Right lobe of liver (tissue), 6 donors: ENCODE data around the gene RABL6. TPM values are rescaled to one million over a fixed set of nuclear protein-coding genes. Genes with fewer than 3 reads are reported as not detected.

Source experiments
- ATAC-seq, 4 donors: fragments of 200-7000 bp; cut with Tn5 transposase; one replicate each; pipeline ENCODE4 v1.9.1; 2020; ENCODE audit warnings: mild to moderate bottlenecking in 4 of 4, moderate library complexity in 4 of 4
- DNase-seq, 3 donors: peaks; one replicate each; pipeline ENCODE4 v3.0.0-alpha.2; 2020
- H3K27ac ChIP-seq, 3 donors: fragments of 200-600 bp; one replicate each; pipeline ENCODE4 v1.8.0; 2022
- H3K27me3 ChIP-seq, 2 donors: fragments of 200-600 bp; one replicate each; pipeline ENCODE4 v1.8.0; 2022
- H3K36me3 ChIP-seq, 4 donors: fragments of 200-600 bp; sonication (generic) in 1 of 4; one replicate each; pipeline versions ENCODE4 v1.5.1 to v1.8.0; 2017 to 2022; ENCODE audit warnings: control low read depth in 1 of 4
- H3K4me1 ChIP-seq, 4 donors: fragments of 200-600 bp; sonication (generic) in 1 of 4; one replicate each; pipeline versions ENCODE4 v1.5.1 to v1.8.0; 2017 to 2022; ENCODE audit warnings: control low read depth in 1 of 4
- H3K4me3 ChIP-seq, 3 donors: fragments of 200-600 bp; one replicate each; pipeline ENCODE4 v1.8.0; 2022
- H3K9me3 ChIP-seq, 4 donors: fragments of 200-600 bp; sonication (generic) in 1 of 4; one replicate each; pipeline versions ENCODE4 v1.5.1 to v1.8.0; 2017 to 2022; ENCODE audit warnings: control low read depth in 1 of 4
- CTCF ChIP-seq, 4 donors: fragments of 200-600 bp in 3 of 4; fragments of 450-650 bp in 1 of 4; IDR thresholded peaks; one replicate each; pipeline versions ENCODE4 v1.5.1 to v1.8.0; 2016 to 2022; ENCODE audit warnings: antibody characterized with exemption in 4 of 4, mild to moderate bottlenecking in 2 of 4
- POLR2A ChIP-seq: fragments of 450-650 bp; IDR thresholded peaks from one replicate; pipeline ENCODE4 v1.6.1; 2017; ENCODE audit warnings: antibody characterized with exemption, mild to moderate bottlenecking
- WGBS: methylation state at CpG from one replicate; pipeline ENCODE4 v1.1.6; 2018; ENCODE audit warnings: low coverage, low lambda C conversion rate; ENCODE audit not compliant: insufficient coverage; ENCODE audit errors: missing lambda C conversion rate; 5-methylcytosine and 5-hydroxymethylcytosine counted together
- intact Hi-C, 2 donors: fragments of 100-400 bp; cut with DNase I; formaldehyde crosslinking; loops; one replicate each; pipeline versions ENCODE4 v1.11.2 to v1.14.1; 2022
- total RNA-seq, 6 experiments: library from RNA; depleted of rRNA in 2 of 6; stranded (reverse); fragments of >200 nt in 2 of 6; fragmentation: NEBNext Ultra II Directional in 3 of 6; extraction: Animal tissue kit (Norgen Biotek cat#: 25700) in 3 of 6; gene quantifications; one replicate each; pipeline versions ENCODE4 v1.1.0 to v1.2.4, GENCODE V29; 2016 to 2023
- donor health status: DM: no; HTN: yes; CAD: no.
- donor health status: DM: no; HTN: no; CAD: no.
- donor health status: DM: no; HTN: no; CAD: no.
- donor health status: DM: no; HTN: yes; CAD: no.
- donor health status: DM: no; HTN: yes; CAD: no.

The RABL6 gene
- total RNA-seq, 6 experiments from 2014 or later, result 8.0 to 14.8 (median 12.4) TPM

DNA sequence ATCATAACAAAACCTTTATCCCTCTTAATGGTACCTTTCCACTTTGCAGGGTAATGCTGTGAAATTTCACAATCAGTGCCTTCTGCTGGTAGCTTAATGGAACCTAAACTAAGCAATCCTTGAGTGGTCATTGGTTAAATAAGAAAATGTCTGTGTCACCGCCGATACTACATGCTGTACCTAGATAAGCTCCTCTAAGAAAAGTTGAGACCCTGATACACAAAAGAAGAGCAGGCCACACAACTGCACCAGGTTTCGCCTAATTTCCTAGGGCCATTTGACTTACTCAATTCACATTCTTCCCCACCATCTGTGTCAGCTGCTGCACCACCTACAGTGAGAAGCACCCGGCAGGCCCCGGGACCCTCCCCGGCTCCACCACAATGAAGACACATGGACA, 67.4 kb downstream of the RABL6 start:
- Histone ChIP-seq H3K4me1 (no peaks in the 10 kb centered on the region), H3K36me3 (no peaks in the 10 kb centered on the region), H3K4me3 (no peak overlapping the region), H3K9me3 (no peaks in the 10 kb centered on the region), H3K27me3 (no peaks in the 10 kb centered on the region), H3K27ac (no peak overlapping the region)
- intact Hi-C loops, result no loop called here
- DNase-seq (no peak), ATAC-seq (no peak)
- no peak for TF ChIP-seq POLR2A
- no peak for TF ChIP-seq CTCF (IDR thresholded peaks at IDR 0.05)
- 89% methylated on average over 4 of the region's 6 CpGs for WGBS

DNA sequence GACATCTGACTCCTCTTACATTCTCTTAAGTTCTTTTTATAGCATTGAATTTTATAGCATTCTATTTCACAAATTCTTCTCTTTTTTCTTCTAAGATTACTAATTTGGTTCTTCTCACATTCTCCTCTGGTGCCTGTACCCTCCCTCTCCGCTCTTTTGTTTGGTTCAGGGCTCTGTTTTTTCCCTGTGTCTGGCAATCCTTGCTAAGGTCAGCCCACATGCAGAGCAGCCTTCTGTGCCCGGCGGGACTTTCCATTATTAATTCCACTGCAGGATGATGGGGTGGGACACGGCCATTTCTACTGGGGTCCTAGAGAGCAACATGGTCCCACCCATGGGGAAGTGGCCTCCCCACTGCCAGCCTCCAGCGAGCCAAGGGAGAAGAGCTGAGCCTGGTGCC, 68.7 kb downstream of the RABL6 start:
- Histone ChIP-seq H3K9me3 (no peaks in the 10 kb centered on the region), H3K27me3 (no peaks in the 10 kb centered on the region), H3K36me3 (no peaks in the 10 kb centered on the region), H3K4me1 (peaks cover 0 to under 1% (median 0%) of the 10 kb centered on the region in 4 donors), H3K4me3 (no peak overlapping the region), H3K27ac (no peak overlapping the region)
- DNase-seq (no peak), ATAC-seq (no peak)
- 77% methylated on average over 4 of the region's 5 CpGs for WGBS
- intact Hi-C loops, result no loop called here
- TF ChIP-seq CTCF (IDR thresholded peaks at IDR 0.05) (no peak), POLR2A (no peak)

- Histone ChIP-seq H3K36me3 (no peaks in the 10 kb centered on the region), H3K27me3 (no peaks in the 10 kb centered on the region), H3K9me3 (no peaks in the 10 kb centered on the region), H3K4me1 (peaks cover 0 to 28% (median 11%) of the 10 kb centered on the region in 4 donors), H3K4me3 (no peak overlapping the region), H3K27ac (no peak overlapping the region)
- DNase-seq (peak in 1 of 3 donors; percentile 19), ATAC-seq (no peak)
- 69% methylated on average over 5 of the region's 11 CpGs for WGBS
- TF ChIP-seq CTCF (IDR thresholded peaks at IDR 0.05) (no peak), POLR2A (no peak)
- intact Hi-C loops, result loop anchor here (10.0 kb wide), 2 partner anchors 54 to 64 kb away; partner anchors contain the start of genes C8G (in 1 of the 2) and FBXW5 (in 1 of the 2)
Measured at GRCh38 chr9:136880651-136881050, 72.9 kb downstream of the RABL6 start.

DNA sequence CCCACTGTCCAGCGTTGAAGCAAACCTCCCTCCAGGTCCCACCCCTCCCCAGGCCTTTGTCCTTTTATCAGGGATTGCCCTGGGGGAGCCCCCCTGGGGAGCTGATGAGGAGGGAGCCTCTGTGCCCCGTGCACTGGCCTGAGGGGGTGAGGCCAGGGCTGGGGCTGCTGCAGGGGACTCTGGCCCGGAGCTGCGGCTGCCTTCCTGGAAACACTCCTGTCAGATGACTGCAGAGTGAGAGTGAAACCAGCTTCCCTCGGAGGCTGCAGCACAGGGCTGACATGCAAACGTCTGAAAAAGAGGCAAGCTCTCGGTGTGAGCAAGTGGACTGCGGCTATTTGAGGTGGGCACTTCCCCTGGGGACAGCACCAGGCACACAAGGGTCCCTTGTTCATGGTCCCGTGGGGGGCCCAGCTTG, 74.0 kb downstream of the RABL6 start:
- Histone ChIP-seq H3K27me3 (no peaks in the 10 kb centered on the region), H3K27ac (peak overlapping the region; percentile 56 to 80 (median 61)), H3K36me3 (no peaks in the 10 kb centered on the region), H3K4me3 (peak overlapping the region in 1 of 3 donors; percentile 17), H3K4me1 (peaks cover 0 to 31% (median 11%) of the 10 kb centered on the region in 4 donors), H3K9me3 (no peaks in the 10 kb centered on the region)
- TF ChIP-seq POLR2A, result no peak
- TF ChIP-seq CTCF (IDR thresholded peaks at IDR 0.05), result no peak
- 21% methylated on average over 9 of the region's 9 CpGs for WGBS
- intact Hi-C loops, result loop anchor here (10.0 kb wide), 2 partner anchors 53 to 63 kb away; partner anchors contain the start of genes C8G (in 1 of the 2) and FBXW5 (in 1 of the 2)
- peak; percentile 4 to 59 (median 16) for ATAC-seq
- DNase-seq, result peak in 1 of 3 donors; percentile 73
